Muscle layer of colon (tissue), 2 donors: ENCODE data around the gene CHML.
"Not testable (repeated sequence)": the region's sequence is repeated elsewhere in the genome, so short reads cannot be mapped to it uniquely, and the experiment has no call there.

Source experiments
- H3K27ac ChIP-seq: one replicate; pipeline ENCODE4 v1.7.0; 2013; ENCODE audit warnings: low read depth, mild to moderate bottlenecking, low read length, moderate library complexity
- H3K27me3 ChIP-seq, 2 donors: one replicate each; pipeline ENCODE4 v1.7.0; 2013; ENCODE audit warnings: low read length in 2 of 2, mild to moderate bottlenecking in 2 of 2; ENCODE audit not compliant: insufficient read depth in 2 of 2, control insufficient read depth in 1 of 2
- H3K36me3 ChIP-seq: one replicate; pipeline ENCODE4 v1.7.0; 2013; ENCODE audit warnings: mild to moderate bottlenecking, low read length; ENCODE audit not compliant: insufficient read depth
- H3K4me1 ChIP-seq: one replicate; pipeline ENCODE4 v1.7.0; 2013; ENCODE audit warnings: mild to moderate bottlenecking, low read length; ENCODE audit not compliant: insufficient read depth
- H3K4me3 ChIP-seq, 2 donors: one replicate each; pipeline ENCODE4 v1.7.0; 2013; ENCODE audit warnings: low read length in 2 of 2, low read depth in 1 of 2, mild to moderate bottlenecking in 1 of 2, moderate library complexity in 1 of 2
- H3K9ac ChIP-seq: one replicate; pipeline ENCODE4 v1.7.0; 2013; ENCODE audit warnings: low read length
- H3K9me3 ChIP-seq: one replicate; pipeline ENCODE4 v1.7.0; 2013; ENCODE audit warnings: mild to moderate bottlenecking, low read length
- donor health status: abdominal sarcoma.
- donor health status: Adenocarcinoma of cecum.

The CHML gene

DNA sequence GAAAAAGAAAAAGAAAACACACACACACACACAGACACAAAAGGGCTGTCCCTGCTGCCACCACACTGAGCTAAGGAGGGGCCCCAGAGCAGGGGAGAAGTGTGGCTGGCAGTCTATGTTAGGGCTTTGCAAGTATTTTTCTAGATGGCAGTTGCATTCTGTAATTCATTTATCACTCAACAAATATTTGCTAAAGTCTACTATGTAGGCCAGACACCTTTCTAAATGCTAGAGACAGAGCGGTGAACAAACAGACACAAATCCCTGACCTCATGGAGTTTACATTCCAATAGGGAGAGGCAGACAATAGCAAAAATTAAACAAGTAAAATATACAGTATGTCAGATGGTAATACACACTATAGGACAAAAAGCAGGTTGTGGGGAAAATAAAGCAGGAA is 32.1 kb upstream of the CHML start:
- Histone ChIP-seq H3K4me1 (no peaks in the 10 kb centered on the region), H3K4me3 (no peak overlapping the region), H3K27me3 (no peaks in the 10 kb centered on the region), H3K9ac (no peak overlapping the region), H3K27ac (no peak overlapping the region), H3K9me3 (no peaks in the 10 kb centered on the region), H3K36me3 (no peaks in the 10 kb centered on the region)

DNA sequence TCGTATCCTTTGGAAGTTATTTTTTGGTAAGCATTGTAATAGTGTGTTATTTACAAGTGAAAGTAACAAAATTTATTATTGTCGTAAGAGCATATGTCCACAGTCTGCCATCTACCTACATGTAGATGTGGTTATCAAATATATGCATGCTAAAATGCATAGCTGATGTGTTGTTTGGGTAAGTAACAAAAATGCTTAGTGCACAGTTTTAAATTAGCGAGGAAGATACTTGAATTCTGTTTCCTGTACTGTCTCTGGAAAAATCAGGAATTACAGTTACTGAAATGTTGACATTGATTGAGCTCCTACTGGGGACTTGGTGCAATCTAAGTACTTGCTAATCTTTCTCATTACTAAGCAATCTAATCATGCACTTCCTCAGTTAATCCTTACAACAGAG is 26.2 kb upstream of the CHML start:
- Histone ChIP-seq H3K27me3 (no peaks in the 10 kb centered on the region), H3K27ac (no peak overlapping the region), H3K36me3 (no peaks in the 10 kb centered on the region), H3K4me1 (no peaks in the 10 kb centered on the region), H3K9ac (no peak overlapping the region), H3K9me3 (no peaks in the 10 kb centered on the region), H3K4me3 (no peak overlapping the region)

DNA sequence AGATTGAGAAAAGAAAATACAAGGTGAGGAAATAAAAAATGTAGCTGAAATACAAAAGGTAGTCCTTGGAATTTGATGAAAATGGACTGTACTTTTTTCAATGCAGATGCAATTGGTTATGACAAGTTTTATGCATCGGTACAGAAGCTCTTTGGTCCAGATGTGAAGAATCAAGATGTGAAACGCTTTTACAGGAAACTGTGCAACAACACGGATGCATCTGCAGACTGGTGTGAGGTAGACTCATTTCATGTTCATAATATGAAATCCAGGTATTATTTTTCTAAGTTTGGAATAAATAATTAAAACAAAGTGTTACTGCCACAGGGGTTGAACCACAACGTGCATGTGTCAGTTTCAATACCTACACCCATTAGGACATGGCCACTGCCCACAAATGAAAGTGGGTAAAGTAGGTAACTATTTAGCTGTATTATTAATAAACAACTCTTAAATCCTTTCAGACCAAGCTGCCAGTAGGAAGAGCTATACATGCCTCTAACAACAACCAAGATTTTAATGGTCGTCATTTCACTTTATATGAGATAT is 20.3 kb upstream of the CHML start:
- H3K27ac ChIP-seq = no peak overlapping the region
- H3K4me1 ChIP-seq = no peaks in the 10 kb centered on the region
- H3K27me3 ChIP-seq = no peaks in the 10 kb centered on the region
- no peaks in the 10 kb centered on the region for H3K36me3 ChIP-seq
- no peaks in the 10 kb centered on the region for H3K9me3 ChIP-seq
- no peak overlapping the region for H3K4me3 ChIP-seq
- H3K9ac ChIP-seq = no peak overlapping the region

DNA sequence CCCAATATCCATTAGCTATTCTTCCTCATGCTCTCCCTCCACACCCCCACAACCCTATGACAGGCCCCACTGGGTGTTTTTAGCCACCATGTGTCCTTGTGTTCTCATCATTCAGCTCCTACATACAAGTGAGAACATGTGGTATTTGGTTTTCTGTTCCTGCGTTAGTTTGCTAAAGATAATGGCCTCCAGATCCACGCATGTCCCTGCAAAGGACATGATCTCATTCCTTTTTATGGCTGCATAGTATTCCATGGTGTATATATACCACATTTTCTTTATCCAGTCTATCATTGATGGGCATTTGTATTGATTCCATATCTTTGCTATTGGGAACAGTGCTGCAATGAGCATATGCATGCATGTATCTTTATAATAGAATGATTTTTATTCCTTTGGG is 18.8 kb upstream of the CHML start:
- H3K36me3 ChIP-seq, H3K9me3 ChIP-seq, H3K4me1 ChIP-seq, H3K27ac ChIP-seq, H3K27me3 ChIP-seq, H3K4me3 ChIP-seq, H3K9ac ChIP-seq: not testable (repeated sequence)

DNA sequence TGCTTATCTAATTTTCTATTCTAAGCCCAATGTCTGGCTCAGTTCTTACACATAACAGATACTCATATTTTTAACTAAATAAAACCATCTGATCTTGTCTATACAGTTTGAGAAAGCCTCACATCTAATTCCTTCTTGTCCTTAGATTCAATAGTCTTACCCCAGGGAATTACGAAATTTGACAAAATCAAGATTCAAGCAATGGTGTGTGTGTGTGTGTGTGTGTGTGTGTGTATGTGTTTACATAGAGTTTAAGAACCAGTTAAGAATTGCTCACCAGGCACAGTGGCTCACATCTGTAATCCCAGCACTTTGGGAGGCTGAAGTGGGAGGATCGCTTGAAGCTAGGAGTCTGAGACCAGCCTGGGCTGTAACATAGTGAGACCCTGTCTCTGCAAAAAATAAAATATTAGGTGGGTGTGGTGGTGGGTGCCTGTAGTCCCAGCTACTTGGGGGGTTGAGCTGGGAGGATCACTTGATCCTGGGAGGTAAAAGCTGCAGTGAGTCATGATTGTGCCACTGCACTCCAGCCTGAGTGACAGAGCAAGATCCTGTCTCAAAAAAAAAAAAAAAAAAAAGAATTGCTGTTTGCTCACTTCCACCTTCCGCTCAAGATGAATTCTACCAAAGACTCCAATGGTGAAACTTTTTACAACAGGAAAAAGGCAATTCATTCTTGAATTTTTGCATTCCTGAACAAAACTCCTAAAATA is 18.1 kb upstream of the CHML start:
- Histone ChIP-seq H3K27me3 (no peaks in the 10 kb centered on the region), H3K27ac (no peak overlapping the region), H3K9ac (no peak overlapping the region)

DNA sequence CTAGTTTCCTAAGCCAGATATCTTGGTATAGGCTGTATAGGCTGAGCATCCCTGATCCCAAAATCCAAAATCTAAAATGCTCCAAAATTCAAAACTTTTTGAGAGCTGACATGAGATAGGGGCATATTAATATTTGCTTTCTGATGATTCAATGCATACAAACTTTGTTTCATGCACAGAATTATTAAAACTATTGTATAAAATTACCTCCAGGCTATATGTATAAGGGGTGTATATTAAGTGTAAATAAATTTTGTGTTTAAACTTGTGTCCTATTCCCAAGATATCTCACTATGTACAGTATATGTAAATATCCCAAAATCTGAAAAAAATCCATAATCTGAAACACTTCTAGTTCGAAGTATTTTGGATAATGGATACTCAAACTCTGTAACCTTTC is 14.5 kb upstream of the CHML start:
- Histone ChIP-seq H3K27ac (no peak overlapping the region), H3K4me1 (no peaks in the 10 kb centered on the region), H3K4me3 (no peak overlapping the region), H3K9me3 (no peaks in the 10 kb centered on the region), H3K36me3 (no peaks in the 10 kb centered on the region), H3K9ac (no peak overlapping the region), H3K27me3 (no peaks in the 10 kb centered on the region)

More for the DNA sequence above, 18.1 kb upstream of the CHML start:
- H3K4me3 ChIP-seq = no peak overlapping the region
- H3K4me1 ChIP-seq = no peaks in the 10 kb centered on the region
- no peaks in the 10 kb centered on the region for H3K9me3 ChIP-seq
- H3K36me3 ChIP-seq = no peaks in the 10 kb centered on the region

DNA sequence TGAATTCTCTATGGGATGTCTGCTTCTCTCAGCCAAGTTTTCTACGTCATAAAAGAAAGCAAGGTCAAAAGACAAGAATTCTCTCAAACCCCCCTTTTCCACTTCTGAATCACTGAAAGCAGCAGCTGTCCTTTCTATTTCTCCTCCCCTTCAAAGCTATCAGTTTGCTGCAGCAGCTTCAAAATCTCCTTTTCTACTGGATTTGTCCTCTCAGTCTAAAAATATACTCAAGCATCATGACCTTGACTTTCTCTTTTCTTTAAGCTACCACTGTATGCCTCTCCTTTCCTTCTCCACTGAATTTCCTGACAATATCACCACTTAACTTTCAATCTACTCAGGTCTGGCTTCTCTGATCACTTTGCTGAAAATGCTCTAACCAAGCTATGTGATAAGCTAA is 13.8 kb upstream of the CHML start:
- no peak overlapping the region for H3K9ac ChIP-seq
- no peaks in the 10 kb centered on the region for H3K36me3 ChIP-seq
- no peaks in the 10 kb centered on the region for H3K9me3 ChIP-seq
- H3K27ac ChIP-seq = no peak overlapping the region
- H3K4me3 ChIP-seq = no peak overlapping the region
- no peaks in the 10 kb centered on the region for H3K4me1 ChIP-seq
- H3K27me3 ChIP-seq = no peaks in the 10 kb centered on the region

DNA sequence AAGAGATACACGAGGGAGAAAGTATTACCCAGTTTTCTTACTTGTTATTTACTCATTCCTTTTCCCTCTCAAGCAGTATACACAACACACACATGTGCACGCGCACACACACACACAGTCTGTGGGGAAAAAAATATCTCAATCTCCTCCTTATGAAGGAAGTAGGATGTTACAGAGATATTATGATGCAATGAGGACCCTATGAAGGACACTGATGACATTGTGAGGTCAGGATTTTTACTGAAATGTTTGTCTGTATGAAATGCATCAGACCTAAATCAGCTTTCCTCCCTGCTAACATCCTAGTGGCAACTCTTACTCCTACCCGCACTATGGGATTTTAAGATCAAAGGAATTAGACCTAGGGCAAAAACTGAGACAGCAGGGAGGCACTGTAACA is 11.8 kb upstream of the CHML start, which contains the start of gene WDR64:
WDR64 (plus strand) TSS at position 270 of the 400 bp plus-strand sequence. CDS start 204 bp downstream, outside the sequence.
- H3K27ac ChIP-seq = no peak within 1 kb of the TSS

DNA sequence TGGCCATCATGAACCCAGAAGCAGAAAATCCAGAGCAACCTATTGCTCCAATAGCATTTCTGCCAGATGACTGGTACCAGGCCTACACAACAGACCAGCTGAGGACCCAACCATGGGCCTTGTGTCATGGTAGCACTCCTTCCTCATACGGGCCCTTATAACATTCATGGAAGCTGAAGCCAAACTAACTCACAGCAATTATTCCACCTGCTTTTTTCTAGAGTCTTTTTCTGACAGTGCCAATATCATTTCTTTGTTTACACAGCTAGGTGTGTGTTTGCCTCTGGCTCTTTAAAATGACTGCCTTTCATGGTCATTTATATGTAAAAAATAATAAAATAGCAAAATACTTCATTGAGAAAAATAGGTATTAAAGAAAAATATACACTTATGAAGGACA is 8.0 kb upstream of the CHML start:
- Histone ChIP-seq H3K36me3 (no peaks in the 10 kb centered on the region), H3K9ac (no peak overlapping the region), H3K4me1 (no peaks in the 10 kb centered on the region), H3K4me3 (no peak overlapping the region), H3K27me3 (no peaks in the 10 kb centered on the region), H3K9me3 (no peaks in the 10 kb centered on the region), H3K27ac (no peak overlapping the region)

More for the DNA sequence above, 11.8 kb upstream of the CHML start, which contains the start of gene WDR64:
- Histone ChIP-seq H3K9ac (no peak within 1 kb of the TSS), H3K27me3 (no peaks in the 10 kb centered on the region), H3K9me3 (no peaks in the 10 kb centered on the region), H3K4me1 (no peaks in the 10 kb centered on the region), H3K36me3 (no peaks in the 10 kb centered on the region), H3K4me3 (no peak within 1 kb of the TSS)

DNA sequence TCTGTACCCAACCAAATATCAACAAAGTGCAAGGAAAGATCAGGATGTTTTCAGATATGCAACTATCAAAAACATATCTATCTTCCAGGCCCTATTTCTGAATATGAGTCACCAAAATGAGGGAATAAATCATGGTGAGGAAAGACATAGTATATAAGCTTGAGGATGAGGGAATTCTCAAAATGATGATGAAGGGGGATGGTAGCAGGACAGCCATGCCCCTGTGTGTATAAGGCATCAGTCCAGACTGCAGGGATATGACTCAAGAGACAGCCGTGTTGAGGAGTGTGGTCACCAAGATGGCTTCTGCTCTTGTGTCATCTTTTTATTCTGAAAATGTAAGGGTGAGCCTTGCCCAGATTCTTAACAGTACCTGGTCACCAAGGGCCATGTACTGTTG is 7.5 kb upstream of the CHML start:
- no peak overlapping the region for H3K9ac ChIP-seq
- no peaks in the 10 kb centered on the region for H3K9me3 ChIP-seq
- no peak overlapping the region for H3K4me3 ChIP-seq

DNA sequence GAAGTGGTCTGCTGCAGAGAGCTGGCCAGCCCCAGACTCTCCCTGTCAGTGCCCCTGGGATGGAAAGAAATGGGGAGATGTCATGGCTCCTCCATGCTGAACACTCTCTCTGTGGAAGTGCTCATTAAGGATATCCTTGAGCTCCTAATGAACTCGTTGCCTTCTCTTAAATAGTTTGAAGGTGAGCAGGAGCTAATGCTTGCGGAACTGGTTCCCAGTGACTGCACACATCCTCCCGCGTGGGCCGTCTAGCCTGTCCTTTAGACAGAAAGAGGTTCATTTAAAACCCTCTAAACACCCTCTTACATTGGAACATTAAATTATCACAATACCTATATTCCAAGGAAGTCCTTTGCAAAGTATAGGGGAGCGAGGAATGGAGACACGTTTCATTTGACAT is 6.0 kb upstream of the CHML start:
- Histone ChIP-seq H3K27me3 (no peaks in the 10 kb centered on the region), H3K9ac (no peak overlapping the region), H3K4me3 (no peak overlapping the region), H3K4me1 (no peaks in the 10 kb centered on the region), H3K27ac (no peak overlapping the region), H3K9me3 (no peaks in the 10 kb centered on the region), H3K36me3 (no peaks in the 10 kb centered on the region)

More for the DNA sequence above, 7.5 kb upstream of the CHML start:
- Histone ChIP-seq H3K36me3 (no peaks in the 10 kb centered on the region), H3K27ac (no peak overlapping the region), H3K4me1 (no peaks in the 10 kb centered on the region), H3K27me3 (no peaks in the 10 kb centered on the region)

DNA sequence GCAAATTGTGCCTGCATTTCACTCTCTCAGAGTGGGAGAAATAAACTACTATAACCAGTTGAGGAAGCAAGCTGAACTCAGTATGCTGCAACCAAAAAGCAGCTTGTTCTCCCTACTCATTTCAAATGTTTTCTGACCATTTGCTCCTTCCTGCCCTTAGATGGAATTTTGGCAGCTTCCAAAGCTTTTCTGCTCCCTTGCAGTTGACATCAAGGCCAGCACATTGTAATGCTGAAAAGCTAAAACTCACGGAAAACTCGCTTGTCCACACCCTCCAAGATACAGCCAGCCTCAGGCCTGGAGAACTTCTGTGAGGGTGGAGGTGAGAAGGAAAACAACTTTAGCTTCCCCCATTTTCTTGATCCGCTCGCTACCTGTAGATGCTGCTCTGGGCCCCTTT is 5.0 kb upstream of the CHML start:
- no peak overlapping the region for H3K27ac ChIP-seq

More for the DNA sequence above, 5.0 kb upstream of the CHML start:
- Histone ChIP-seq H3K9me3 (no peaks in the 10 kb centered on the region), H3K27me3 (no peaks in the 10 kb centered on the region), H3K36me3 (no peaks in the 10 kb centered on the region), H3K4me1 (peaks cover 4% of the 10 kb centered on the region), H3K9ac (no peak overlapping the region), H3K4me3 (no peak overlapping the region)
